ENCODE measurements around the gene B3GAT1.

DNA sequence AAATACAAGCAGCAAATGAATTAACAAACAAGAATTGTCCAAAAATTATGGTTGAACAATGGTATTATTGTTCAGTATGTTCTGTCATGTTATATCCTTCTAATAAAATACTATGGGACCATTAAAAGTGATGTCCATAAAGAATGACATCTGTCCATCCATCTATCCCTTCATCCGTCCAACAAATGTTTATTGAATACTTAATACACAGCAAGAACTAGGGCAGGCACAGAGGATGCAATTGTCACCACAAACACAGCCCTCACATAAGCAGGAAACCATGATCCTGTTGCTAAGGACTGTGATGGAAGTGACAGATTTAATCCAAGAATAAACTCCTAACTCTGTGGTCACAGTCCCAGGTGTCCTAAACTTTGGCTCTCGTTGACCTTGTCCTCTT lies 20.7 kb upstream of the B3GAT1 start:
- TF ChIP-seq, protein P1, sequence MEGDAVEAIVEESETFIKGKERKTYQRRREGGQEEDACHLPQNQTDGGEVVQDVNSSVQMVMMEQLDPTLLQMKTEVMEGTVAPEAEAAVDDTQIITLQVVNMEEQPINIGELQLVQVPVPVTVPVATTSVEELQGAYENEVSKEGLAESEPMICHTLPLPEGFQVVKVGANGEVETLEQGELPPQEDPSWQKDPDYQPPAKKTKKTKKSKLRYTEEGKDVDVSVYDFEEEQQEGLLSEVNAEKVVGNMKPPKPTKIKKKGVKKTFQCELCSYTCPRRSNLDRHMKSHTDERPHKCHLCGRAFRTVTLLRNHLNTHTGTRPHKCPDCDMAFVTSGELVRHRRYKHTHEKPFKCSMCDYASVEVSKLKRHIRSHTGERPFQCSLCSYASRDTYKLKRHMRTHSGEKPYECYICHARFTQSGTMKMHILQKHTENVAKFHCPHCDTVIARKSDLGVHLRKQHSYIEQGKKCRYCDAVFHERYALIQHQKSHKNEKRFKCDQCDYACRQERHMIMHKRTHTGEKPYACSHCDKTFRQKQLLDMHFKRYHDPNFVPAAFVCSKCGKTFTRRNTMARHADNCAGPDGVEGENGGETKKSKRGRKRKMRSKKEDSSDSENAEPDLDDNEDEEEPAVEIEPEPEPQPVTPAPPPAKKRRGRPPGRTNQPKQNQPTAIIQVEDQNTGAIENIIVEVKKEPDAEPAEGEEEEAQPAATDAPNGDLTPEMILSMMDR (IDR thresholded peaks at IDR 0.05; ENCODE audit: low read length): no peak
- no peak for TF ChIP-seq EZH2 (optimal IDR thresholded peaks at IDR 0.05; ENCODE audit: low read depth, low read length)
